ENCODE results near the gene IRX4. TPM values are rescaled to one million over a fixed set of nuclear protein-coding genes. Genes with fewer than 3 reads are reported as not detected.

IRX4 gene
- total and polyA plus RNA-seq, 9 of the 15 experiments (the other 6 are each of a cell fraction or from before 2014, with no cell fraction given), result not detected

DNA sequence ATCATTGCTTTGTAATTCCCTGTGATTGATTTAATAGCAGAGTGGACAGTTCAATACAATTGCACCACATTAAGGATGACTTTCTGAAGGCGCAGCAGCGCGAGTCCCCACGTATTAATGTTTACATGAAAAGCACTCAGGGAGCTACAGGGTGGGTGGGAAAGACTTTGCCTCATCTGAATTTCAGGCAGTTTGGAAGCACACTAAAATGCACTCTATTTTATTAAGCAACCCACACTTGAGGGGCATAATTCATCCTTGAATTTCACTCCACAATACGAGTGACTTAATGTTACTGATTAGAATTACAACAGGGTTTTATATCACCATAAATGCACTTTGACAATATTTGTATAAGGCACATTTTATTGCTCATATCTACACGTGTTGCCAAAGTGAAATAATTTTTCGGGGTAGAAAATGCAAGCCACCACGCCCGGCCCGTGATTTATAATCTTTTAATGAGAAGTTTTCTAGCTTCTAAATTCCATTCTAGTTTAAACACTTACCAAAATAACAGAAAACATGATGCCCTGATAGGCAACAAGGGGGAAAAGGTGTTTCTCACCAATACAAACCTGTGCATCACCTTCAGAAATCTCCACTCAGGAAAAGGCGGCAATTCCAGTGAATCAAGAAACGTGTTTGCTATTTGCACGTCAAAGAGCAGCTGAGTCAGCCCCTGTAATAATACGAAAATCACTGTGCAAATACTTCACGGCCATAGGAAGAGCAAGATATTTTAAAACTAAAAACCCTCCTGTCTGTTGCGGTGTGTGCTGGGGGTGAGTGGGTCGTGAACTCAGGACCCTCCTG lies 40.5 kb downstream of the IRX4 start (continued):
- TF ChIP-seq, protein P1, sequence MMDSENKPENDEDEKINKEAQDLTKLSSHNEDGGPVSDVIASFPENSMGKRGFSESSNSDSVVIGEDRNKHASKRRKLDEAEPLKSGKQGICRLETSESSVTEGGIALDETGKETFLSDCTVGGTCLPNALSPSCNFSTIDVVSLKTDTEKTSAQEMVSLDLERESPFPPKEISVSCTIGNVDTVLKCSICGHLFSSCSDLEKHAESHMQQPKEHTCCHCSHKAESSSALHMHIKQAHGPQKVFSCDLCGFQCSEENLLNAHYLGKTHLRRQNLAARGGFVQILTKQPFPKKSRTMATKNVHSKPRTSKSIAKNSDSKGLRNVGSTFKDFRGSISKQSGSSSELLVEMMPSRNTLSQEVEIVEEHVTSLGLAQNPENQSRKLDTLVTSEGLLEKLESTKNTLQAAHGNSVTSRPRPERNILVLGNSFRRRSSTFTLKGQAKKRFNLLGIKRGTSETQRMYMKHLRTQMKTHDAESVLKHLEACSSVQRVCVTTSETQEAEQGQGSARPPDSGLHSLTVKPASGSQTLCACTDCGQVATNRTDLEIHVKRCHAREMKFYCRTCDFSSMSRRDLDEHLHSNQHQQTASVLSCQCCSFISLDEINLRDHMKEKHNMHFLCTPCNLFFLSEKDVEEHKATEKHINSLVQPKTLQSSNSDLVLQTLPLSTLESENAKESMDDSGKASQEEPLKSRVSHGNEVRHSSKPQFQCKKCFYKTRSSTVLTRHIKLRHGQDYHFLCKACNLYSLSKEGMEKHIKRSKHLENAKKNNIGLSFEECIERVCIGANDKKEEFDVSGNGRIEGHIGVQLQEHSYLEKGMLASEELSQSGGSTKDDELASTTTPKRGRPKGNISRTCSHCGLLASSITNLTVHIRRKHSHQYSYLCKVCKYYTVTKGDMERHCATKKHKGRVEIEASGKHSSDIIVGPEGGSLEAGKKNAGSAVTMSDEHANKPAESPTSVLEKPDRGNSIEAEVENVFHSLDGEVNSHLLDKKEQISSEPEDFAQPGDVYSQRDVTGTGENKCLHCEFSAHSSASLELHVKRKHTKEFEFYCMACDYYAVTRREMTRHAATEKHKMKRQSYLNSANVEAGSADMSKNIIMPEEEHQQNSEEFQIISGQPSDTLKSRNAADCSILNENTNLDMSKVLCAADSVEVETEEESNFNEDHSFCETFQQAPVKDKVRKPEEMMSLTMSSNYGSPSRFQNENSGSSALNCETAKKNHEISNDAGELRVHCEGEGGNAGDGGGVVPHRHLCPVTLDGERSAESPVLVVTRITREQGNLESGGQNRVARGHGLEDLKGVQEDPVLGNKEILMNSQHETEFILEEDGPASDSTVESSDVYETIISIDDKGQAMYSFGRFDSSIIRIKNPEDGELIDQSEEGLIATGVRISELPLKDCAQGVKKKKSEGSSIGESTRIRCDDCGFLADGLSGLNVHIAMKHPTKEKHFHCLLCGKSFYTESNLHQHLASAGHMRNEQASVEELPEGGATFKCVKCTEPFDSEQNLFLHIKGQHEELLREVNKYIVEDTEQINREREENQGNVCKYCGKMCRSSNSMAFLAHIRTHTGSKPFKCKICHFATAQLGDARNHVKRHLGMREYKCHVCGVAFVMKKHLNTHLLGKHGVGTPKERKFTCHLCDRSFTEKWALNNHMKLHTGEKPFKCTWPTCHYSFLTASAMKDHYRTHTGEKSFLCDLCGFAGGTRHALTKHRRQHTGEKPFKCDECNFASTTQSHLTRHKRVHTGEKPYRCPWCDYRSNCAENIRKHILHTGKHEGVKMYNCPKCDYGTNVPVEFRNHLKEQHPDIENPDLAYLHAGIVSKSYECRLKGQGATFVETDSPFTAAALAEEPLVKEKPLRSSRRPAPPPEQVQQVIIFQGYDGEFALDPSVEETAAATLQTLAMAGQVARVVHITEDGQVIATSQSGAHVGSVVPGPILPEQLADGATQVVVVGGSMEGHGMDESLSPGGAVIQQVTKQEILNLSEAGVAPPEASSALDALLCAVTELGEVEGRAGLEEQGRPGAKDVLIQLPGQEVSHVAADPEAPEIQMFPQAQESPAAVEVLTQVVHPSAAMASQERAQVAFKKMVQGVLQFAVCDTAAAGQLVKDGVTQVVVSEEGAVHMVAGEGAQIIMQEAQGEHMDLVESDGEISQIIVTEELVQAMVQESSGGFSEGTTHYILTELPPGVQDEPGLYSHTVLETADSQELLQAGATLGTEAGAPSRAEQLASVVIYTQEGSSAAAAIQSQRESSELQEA (IDR thresholded peaks at IDR 0.05; ENCODE audit: low read depth), result no peak
- TF ChIP-seq HNRNPK (IDR thresholded peaks at IDR 0.05; ENCODE audit: low read depth, low read length, poor library complexity, severe bottlenecking) (no peak), ZNF707 (CRISPR knock-in tag; conservative IDR thresholded peaks at IDR 0.05) (no peak)
- TF ChIP-seq, protein P2, sequence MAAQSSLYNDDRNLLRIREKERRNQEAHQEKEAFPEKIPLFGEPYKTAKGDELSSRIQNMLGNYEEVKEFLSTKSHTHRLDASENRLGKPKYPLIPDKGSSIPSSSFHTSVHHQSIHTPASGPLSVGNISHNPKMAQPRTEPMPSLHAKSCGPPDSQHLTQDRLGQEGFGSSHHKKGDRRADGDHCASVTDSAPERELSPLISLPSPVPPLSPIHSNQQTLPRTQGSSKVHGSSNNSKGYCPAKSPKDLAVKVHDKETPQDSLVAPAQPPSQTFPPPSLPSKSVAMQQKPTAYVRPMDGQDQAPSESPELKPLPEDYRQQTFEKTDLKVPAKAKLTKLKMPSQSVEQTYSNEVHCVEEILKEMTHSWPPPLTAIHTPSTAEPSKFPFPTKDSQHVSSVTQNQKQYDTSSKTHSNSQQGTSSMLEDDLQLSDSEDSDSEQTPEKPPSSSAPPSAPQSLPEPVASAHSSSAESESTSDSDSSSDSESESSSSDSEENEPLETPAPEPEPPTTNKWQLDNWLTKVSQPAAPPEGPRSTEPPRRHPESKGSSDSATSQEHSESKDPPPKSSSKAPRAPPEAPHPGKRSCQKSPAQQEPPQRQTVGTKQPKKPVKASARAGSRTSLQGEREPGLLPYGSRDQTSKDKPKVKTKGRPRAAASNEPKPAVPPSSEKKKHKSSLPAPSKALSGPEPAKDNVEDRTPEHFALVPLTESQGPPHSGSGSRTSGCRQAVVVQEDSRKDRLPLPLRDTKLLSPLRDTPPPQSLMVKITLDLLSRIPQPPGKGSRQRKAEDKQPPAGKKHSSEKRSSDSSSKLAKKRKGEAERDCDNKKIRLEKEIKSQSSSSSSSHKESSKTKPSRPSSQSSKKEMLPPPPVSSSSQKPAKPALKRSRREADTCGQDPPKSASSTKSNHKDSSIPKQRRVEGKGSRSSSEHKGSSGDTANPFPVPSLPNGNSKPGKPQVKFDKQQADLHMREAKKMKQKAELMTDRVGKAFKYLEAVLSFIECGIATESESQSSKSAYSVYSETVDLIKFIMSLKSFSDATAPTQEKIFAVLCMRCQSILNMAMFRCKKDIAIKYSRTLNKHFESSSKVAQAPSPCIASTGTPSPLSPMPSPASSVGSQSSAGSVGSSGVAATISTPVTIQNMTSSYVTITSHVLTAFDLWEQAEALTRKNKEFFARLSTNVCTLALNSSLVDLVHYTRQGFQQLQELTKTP (IDR thresholded peaks at IDR 0.05; ENCODE audit: low read depth in 1 of 2, partially characterized antibody in 2 of 2), result no peak

Data from K562 (cell line).